ENCODE results near the gene MAPRE3. TPM values are rescaled to one million over a fixed set of nuclear protein-coding genes. Genes with fewer than 3 reads are reported as not detected.

MAPRE3 gene
- total RNA-seq, 4 donors from 2014 or later, result 4.2 to 14.9 (median 5.9) TPM

DNA sequence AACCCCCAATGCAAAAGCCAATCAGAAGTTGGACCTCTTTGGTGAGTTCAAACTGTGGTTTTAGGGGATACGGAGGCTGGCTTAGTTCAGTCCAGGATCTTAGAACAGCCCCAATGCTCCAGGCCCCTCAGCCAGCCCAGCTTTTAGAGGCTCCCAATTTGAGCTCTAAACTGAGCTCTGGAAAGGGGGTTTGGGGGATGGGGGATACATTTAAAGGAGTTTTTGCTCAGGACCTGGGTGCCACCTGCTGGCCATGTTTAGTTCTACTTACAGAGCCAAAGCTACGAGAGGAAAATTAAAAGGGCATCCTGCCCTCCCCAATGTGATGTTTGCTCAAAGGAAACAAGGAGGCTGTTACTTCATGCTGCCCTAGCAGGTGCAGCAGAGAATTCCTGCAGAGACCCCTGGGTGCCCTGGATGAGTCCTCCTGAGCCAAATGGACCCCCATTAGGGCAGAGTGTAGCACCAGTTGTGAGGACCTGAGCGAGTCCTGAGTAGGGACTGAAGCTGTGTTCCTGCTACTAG is 46.4 kb downstream of the MAPRE3 start:
- peaks cover 0 to 34% (median 0%) of the 10 kb centered on the region in 4 donors for H3K4me1 ChIP-seq
- peak in 2 of 3 donors; percentile 41 to 76 for DNase-seq
- H3K27ac ChIP-seq, result no peak overlapping the region
- H3K27me3 ChIP-seq, result no peaks in the 10 kb centered on the region
- no peaks in the 10 kb centered on the region for H3K36me3 ChIP-seq
- no peak overlapping the region for H3K4me3 ChIP-seq
- no peak for TF ChIP-seq POLR2A (IDR thresholded peaks at IDR 0.05)
- TF ChIP-seq, protein P1, sequence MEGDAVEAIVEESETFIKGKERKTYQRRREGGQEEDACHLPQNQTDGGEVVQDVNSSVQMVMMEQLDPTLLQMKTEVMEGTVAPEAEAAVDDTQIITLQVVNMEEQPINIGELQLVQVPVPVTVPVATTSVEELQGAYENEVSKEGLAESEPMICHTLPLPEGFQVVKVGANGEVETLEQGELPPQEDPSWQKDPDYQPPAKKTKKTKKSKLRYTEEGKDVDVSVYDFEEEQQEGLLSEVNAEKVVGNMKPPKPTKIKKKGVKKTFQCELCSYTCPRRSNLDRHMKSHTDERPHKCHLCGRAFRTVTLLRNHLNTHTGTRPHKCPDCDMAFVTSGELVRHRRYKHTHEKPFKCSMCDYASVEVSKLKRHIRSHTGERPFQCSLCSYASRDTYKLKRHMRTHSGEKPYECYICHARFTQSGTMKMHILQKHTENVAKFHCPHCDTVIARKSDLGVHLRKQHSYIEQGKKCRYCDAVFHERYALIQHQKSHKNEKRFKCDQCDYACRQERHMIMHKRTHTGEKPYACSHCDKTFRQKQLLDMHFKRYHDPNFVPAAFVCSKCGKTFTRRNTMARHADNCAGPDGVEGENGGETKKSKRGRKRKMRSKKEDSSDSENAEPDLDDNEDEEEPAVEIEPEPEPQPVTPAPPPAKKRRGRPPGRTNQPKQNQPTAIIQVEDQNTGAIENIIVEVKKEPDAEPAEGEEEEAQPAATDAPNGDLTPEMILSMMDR (IDR thresholded peaks at IDR 0.05), result peak; percentile 6 to 73 (median 64)
- H3K9me3 ChIP-seq, result no peaks in the 10 kb centered on the region

DNA sequence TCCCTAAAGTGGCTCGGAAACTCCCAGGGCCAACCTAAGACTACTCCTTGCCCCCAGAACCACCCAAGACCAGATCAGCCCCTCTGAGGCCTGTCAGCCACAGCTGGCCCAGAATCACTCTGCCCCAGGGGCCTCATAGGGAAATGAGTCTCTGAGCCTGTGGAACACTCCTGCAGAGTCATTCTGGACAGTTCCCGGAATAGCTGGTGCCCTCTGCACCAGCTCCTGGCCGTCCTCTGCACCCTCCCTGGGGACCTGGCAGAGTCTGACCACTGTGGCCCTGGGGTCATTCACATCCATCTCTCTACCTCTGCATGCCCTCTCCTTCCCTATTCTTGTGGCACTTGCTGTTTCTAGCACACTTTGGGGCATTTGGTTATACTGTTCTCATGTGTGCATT is 47.7 kb downstream of the MAPRE3 start:
- Histone ChIP-seq H3K27ac (no peak overlapping the region), H3K36me3 (no peaks in the 10 kb centered on the region), H3K9me3 (no peaks in the 10 kb centered on the region), H3K4me1 (peaks cover 0 to 34% (median 0%) of the 10 kb centered on the region in 4 donors), H3K4me3 (no peak overlapping the region), H3K27me3 (no peaks in the 10 kb centered on the region)
- TF ChIP-seq POLR2A (IDR thresholded peaks at IDR 0.05), result no peak
- TF ChIP-seq, protein P1 (IDR thresholded peaks at IDR 0.05), result no peak
- peak in 1 of 3 donors; percentile 31 for DNase-seq

DNA sequence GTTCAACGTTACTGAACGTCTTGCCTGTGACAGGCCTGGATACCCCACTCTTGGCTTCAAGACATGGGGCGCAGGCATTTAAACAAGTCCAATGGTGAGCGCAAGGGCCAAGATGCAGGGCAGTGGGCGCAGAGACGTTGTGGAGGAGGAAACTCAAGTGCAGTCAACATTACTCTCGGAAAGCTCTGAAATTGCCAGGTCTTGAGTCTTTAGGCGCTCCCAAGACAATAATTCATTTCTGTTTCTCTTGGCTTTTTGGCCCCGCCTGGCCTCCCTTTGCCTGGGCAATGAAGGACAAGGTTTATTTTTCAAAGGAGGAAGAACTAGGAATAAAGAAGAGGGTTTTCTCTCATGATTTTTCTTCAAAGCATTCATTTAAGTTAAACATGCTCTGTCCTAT is 49.0 kb downstream of the MAPRE3 start:
- no peak for TF ChIP-seq POLR2A (IDR thresholded peaks at IDR 0.05)
- TF ChIP-seq, protein P1 (IDR thresholded peaks at IDR 0.05), result no peak
- peak in 1 of 3 donors; percentile 34 for DNase-seq
- Histone ChIP-seq H3K27me3 (no peaks in the 10 kb centered on the region), H3K27ac (no peak overlapping the region), H3K9me3 (no peaks in the 10 kb centered on the region), H3K4me3 (no peak overlapping the region), H3K4me1 (peaks cover 0 to 34% (median 0%) of the 10 kb centered on the region in 4 donors), H3K36me3 (no peaks in the 10 kb centered on the region)

DNA sequence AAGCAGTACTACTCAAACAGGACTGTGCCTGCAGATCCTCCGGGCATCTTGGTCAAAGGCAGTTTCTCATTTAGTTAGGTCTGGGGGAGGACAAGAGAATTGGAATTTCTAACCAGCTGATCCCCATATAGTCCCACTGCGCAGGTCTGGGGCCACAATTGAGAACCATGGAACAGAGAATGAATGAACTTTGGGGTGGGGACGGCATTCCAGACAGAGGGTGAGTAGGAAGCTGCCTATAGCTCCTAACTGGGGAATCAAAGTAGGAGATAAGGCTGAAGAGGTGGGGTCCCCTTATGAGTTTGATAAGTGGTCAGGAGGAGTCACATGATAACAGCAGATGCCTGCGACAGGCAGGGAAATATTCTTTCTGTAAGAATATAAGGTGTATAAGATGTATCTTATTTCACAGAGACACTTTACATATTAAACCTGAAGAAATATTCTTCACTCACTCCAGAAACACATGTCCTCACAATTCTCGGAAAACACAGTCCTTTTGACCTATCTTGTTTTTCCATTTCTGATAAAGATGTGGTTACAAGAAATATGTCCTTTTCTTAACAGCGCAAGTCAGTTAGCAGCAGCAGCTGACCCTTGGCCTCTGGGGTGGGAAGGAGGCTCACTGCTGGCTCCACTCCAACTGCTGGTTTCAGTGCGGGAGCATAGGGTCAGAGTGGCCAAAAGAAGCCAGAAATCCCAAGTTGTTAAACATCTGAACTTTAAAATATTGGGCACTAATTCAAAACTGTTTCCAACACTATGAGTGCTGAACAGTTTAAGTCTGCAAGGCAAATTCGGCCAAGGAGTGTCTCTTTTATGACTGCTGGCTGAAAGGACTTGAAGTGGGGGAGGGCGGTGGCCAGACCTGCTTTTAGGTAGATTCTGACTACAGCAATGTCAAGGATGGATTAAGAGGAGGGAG is 49.8 kb downstream of the MAPRE3 start:
- H3K9me3 ChIP-seq, result no peaks in the 10 kb centered on the region
- H3K36me3 ChIP-seq, result peaks cover 0 to 6% (median 0%) of the 10 kb centered on the region in 3 donors
- no peaks in the 10 kb centered on the region for H3K27me3 ChIP-seq
- peaks cover 0 to 34% (median 0%) of the 10 kb centered on the region in 4 donors for H3K4me1 ChIP-seq
- DNase-seq, result peak in 1 of 3 donors; percentile 75
- TF ChIP-seq, protein P1 (IDR thresholded peaks at IDR 0.05), result no peak
- TF ChIP-seq POLR2A (IDR thresholded peaks at IDR 0.05), result no peak
- no peak overlapping the region for H3K4me3 ChIP-seq
- peak overlapping the region in 1 of 4 donors; percentile 31 for H3K27ac ChIP-seq

DNA sequence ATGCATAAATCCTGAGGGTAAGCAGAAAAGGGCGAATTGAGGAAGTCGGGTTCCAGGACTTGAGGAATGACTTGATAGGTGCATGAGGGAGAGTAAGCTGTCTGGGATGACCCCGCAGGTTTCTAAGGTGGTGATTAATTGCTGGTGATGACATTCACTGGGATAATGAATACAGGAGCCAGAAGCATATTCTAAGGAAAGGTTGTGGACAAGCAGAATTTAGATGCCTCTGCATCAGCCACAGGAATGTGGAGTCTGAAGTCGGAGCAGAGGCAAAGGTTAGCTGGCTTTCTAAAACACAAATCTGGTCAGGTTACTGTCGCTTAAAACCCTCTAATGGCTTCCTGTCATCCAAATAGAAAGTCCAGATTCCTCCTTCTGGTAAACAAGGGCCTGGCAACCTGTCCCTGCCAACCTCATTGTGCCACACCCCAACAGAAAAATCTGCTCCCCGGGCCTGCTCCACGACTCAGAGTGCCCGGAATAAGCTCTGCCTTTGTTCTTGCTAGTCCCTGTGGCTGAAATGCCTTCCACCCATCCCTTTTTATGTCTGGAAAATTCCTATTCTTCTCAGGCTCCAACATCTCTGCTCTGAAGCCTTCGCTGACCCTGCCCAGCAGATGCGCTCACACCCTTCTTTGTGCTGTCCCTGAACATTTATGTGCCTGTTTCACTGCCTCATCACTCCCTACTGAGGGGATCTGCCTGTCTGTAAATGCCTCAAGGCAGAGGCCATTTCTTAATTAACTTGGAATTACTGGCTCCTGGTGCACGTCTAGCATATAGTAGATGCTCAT is 51.0 kb downstream of the MAPRE3 start:
- H3K9me3 ChIP-seq, result no peaks in the 10 kb centered on the region
- H3K27ac ChIP-seq, result peak overlapping the region in 1 of 4 donors; percentile 26

More for the DNA sequence above, 51.0 kb downstream of the MAPRE3 start:
- TF ChIP-seq, protein P1 (IDR thresholded peaks at IDR 0.05), result no peak
- no peak for TF ChIP-seq POLR2A (IDR thresholded peaks at IDR 0.05)
- Histone ChIP-seq H3K4me1 (peaks cover 0 to 24% (median 0%) of the 10 kb centered on the region in 4 donors), H3K4me3 (no peak overlapping the region), H3K27me3 (no peaks in the 10 kb centered on the region), H3K36me3 (peaks cover 0 to 18% (median 0%) of the 10 kb centered on the region in 3 donors)
- DNase-seq, result peak in 1 of 3 donors; percentile 46

Measured in Peyer's patch (tissue), 4 donors.